Neutrophil (primary cell): ENCODE data around the gene TRAPPC14.
"Not testable (repeated sequence)": the region's sequence is repeated elsewhere in the genome, so short reads cannot be mapped to it uniquely, and the experiment has no call there.

Source experiments
- H3K27ac ChIP-seq: fragments of 200-600 bp; sonication (generic); 2 replicates; pipeline ENCODE4 v1.5.1; 2016; ENCODE audit warnings: mild to moderate bottlenecking, moderate library complexity
- H3K27me3 ChIP-seq: fragments of 200-600 bp; sonication (generic); 2 replicates; pipeline ENCODE4 v1.6.0; 2016; ENCODE audit warnings: mild to moderate bottlenecking
- H3K36me3 ChIP-seq: fragments of 200-600 bp; sonication (generic); 2 replicates; pipeline ENCODE4 v1.5.1; 2017
- H3K4me1 ChIP-seq, 2 experiments: fragments of 200-600 bp in 1 of 2; sonication (generic) in 1 of 2; 1 replicate in 1 of 2; 2 replicates in 1 of 2; pipeline versions ENCODE4 v1.5.1 to v1.6.1; 2013 to 2016; ENCODE audit warnings: low read depth in 1 of 2, low read length in 1 of 2, mild to moderate bottlenecking in 1 of 2, moderate library complexity in 1 of 2; ENCODE audit not compliant: control insufficient read depth in 1 of 2, insufficient read depth in 1 of 2
- H3K4me3 ChIP-seq, 2 experiments: fragments of 200-600 bp in 1 of 2; sonication (generic) in 1 of 2; 1 replicate in 1 of 2; 2 replicates in 1 of 2; pipeline ENCODE4 v1.5.1; 2013 to 2016; ENCODE audit warnings: low read depth in 1 of 2, low read length in 1 of 2, mild to moderate bottlenecking in 1 of 2, moderate library complexity in 1 of 2
- H3K9me3 ChIP-seq: fragments of 200-600 bp; sonication (generic); 2 replicates; pipeline ENCODE4 v1.5.1; 2016
- CTCF ChIP-seq: fragments of 200-600 bp; sonication (generic); IDR thresholded peaks from 2 replicates; pipeline ENCODE4 v1.5.1; 2016; ENCODE audit warnings: antibody characterized with exemption

The TRAPPC14 gene

GRCh38 chr7:100185726-100186125 is 27.2 kb upstream of the TRAPPC14 start:
- H3K4me3 ChIP-seq = no peak overlapping the region
- H3K27me3 ChIP-seq = peaks cover 8% of the 10 kb centered on the region
- no peaks in the 10 kb centered on the region for H3K9me3 ChIP-seq
- no peak overlapping the region for H3K27ac ChIP-seq
- no peaks in the 10 kb centered on the region for H3K36me3 ChIP-seq
- peaks cover 2 to 4% of the 10 kb centered on the region in 2 experiments for H3K4me1 ChIP-seq
- TF ChIP-seq CTCF = no peak

GRCh38 chr7:100183090-100183489 is 24.6 kb upstream of the TRAPPC14 start:
- not testable (repeated sequence) for H3K9me3 ChIP-seq, H3K4me3 ChIP-seq, H3K27ac ChIP-seq, H3K4me1 ChIP-seq, H3K36me3 ChIP-seq
- H3K27me3 ChIP-seq = peaks cover 31% of the 10 kb centered on the region

GRCh38 chr7:100182616-100183015 is 24.1 kb upstream of the TRAPPC14 start:
- H3K27me3 ChIP-seq = peaks cover 35% of the 10 kb centered on the region
- H3K9me3 ChIP-seq, H3K4me1 ChIP-seq, H3K36me3 ChIP-seq, H3K4me3 ChIP-seq, H3K27ac ChIP-seq: not testable (repeated sequence)

GRCh38 chr7:100180084-100180483 is 21.6 kb upstream of the TRAPPC14 start:
- H3K27me3 ChIP-seq = peaks cover 45% of the 10 kb centered on the region
- H3K9me3 ChIP-seq, H3K36me3 ChIP-seq, H3K4me3 ChIP-seq, H3K27ac ChIP-seq: not testable (repeated sequence)
- peaks cover 15 to 19% of the 10 kb centered on the region in 2 experiments for H3K4me1 ChIP-seq

- Histone ChIP-seq H3K27me3 (peaks cover 61% of the 10 kb centered on the region), H3K4me1 (peaks cover 15 to 19% of the 10 kb centered on the region in 2 experiments), H3K27ac (peak within 1 kb of the TSS; percentile 38), H3K36me3 (no peaks in the 10 kb centered on the region), H3K4me3 (peak within 1 kb of the TSS; percentile 73 to 83), H3K9me3 (no peaks in the 10 kb centered on the region)
- peak; percentile 15 for TF ChIP-seq CTCF
These were observed 18.8 kb upstream of the TRAPPC14 start, which contains the start of the genes GPC2 and STAG3 for GRCh38 chr7:100177045-100178001. GPC2 (minus strand) TSS chr7:100177381; CDS start chr7:100177199, 182 bp downstream. STAG3 (plus strand) TSS chr7:100177918; CDS start chr7:100180557, 2,639 bp downstream.

GRCh38 chr7:100176096-100177044 is 17.8 kb upstream of the TRAPPC14 start:
- H3K36me3 ChIP-seq = no peaks in the 10 kb centered on the region
- TF ChIP-seq CTCF = no peak
- peak overlapping the region; percentile 73 to 83 for H3K4me3 ChIP-seq
- peak overlapping the region; percentile 38 for H3K27ac ChIP-seq
- H3K27me3 ChIP-seq = peaks cover 68% of the 10 kb centered on the region
- H3K9me3 ChIP-seq = no peaks in the 10 kb centered on the region
- peaks cover 15 to 27% of the 10 kb centered on the region in 2 experiments for H3K4me1 ChIP-seq
